Prostate gland (tissue), 2 donors: ENCODE data around the gene PRAMEF18.
"Not testable (repeated sequence)": the region's sequence is repeated elsewhere in the genome, so short reads cannot be mapped to it uniquely, and the experiment has no call there.

ENCODE experiments used
- POLR2A ChIP-seq: fragments of 450-650 bp; IDR thresholded peaks from one replicate; pipeline ENCODE4 v1.6.1; 2016; ENCODE audit warnings: antibody characterized with exemption, mild to moderate bottlenecking
- POLR2AphosphoS5 ChIP-seq: sonication (generic); formaldehyde crosslinking; IDR thresholded peaks from one replicate; pipeline ENCODE4 v1.6.1; 2017; ENCODE audit warnings: antibody characterized with exemption
- TF ChIP-seq, protein P1 (sequence below), 4 experiments: fragments of 200-600 bp in 2 of 4; fragments of 450-650 bp in 2 of 4; sonication (generic) in 2 of 4; IDR thresholded peaks; 1 replicate in 3 of 4; 2 replicates in 1 of 4; pipeline ENCODE4 v1.5.1; 2016 to 2019; ENCODE audit warnings: antibody characterized with exemption in 4 of 4, mild to moderate bottlenecking in 2 of 4, moderate library complexity in 2 of 4

DNA sequence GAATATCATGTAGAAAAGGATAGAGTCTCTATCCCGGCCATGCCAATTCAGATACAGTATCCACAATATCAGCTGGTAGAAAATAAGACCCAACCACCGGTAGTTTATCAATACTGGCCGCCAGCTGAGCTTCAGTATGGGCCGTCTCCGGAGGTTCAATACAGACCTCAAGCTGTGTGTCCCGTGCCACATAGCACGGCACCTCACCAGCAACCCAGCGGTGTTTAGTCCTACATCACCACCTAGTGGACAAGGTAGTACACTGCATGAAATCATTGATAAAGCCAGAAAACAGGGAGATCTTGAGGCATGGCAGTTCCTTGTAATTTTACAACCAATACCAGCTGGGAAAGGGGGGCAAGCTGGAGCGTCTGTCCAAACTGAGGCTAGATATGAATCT is 17.2 kb downstream of the PRAMEF18 start:
- TF ChIP-seq, protein P1, sequence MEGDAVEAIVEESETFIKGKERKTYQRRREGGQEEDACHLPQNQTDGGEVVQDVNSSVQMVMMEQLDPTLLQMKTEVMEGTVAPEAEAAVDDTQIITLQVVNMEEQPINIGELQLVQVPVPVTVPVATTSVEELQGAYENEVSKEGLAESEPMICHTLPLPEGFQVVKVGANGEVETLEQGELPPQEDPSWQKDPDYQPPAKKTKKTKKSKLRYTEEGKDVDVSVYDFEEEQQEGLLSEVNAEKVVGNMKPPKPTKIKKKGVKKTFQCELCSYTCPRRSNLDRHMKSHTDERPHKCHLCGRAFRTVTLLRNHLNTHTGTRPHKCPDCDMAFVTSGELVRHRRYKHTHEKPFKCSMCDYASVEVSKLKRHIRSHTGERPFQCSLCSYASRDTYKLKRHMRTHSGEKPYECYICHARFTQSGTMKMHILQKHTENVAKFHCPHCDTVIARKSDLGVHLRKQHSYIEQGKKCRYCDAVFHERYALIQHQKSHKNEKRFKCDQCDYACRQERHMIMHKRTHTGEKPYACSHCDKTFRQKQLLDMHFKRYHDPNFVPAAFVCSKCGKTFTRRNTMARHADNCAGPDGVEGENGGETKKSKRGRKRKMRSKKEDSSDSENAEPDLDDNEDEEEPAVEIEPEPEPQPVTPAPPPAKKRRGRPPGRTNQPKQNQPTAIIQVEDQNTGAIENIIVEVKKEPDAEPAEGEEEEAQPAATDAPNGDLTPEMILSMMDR (IDR thresholded peaks at IDR 0.05) = not testable (repeated sequence)
- TF ChIP-seq POLR2A, POLR2AphosphoS5: not testable (repeated sequence)
